ENCODE measurements around the gene DOCK9. TPM values are rescaled to one million over a fixed set of nuclear protein-coding genes. Genes with fewer than 3 reads are reported as not detected.

Gene DOCK9
- total and polyA plus RNA-seq, 2 donors (not counting 1 experiment from before 2014, with no cell fraction given) = 18.5 to 28.0 TPM

DNA sequence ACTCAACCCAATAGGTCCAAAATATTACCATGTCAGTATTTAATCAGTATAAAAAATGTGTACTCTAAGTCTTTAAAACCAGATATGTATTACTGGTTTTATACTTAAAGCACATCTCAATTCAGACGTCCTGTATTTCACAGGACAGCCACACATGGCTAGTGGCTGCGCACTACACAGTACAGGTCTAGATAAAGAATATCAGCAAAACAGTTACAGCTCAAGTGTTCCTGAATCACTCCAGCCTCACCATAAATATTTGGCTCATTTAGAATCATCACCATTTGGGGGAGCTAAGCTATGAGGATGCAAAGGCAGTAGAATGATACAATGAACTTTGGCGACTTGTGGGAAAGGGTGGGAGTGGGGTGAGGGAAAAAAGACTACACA lies 89.0 kb downstream of the DOCK9 start:
- CTCF ChIA-PET = no interaction called here
- no peaks in the 10 kb centered on the region for H3K9me3 Mint-ChIP-seq (ENCODE audit: insufficient read depth)
- peaks cover 9% of the 10 kb centered on the region for H3K4me1 Mint-ChIP-seq
- H3K4me3 Mint-ChIP-seq = no peak overlapping the region
- no peak overlapping the region for H3K27ac Mint-ChIP-seq
- intact Hi-C loops (cut with micrococcal nuclease) = no loop called here
- Histone ChIP-seq H3K36me3 (replicated peaks in 1 of 2; ENCODE audit: control extremely low read depth in 1 of 2, control insufficient read depth in 1 of 2, extremely low read depth in 1 of 2, insufficient read depth in 2 of 2, low read length in 1 of 2) (peaks cover 0 to 5% of the 10 kb centered on the region in 2 experiments), H3K4me1 (ENCODE audit: control insufficient read depth in 2 of 2, insufficient read depth in 2 of 2, low read length in 2 of 2) (peaks cover 7 to 11% of the 10 kb centered on the region in 2 donors), H3K79me2 (ENCODE audit: control insufficient read depth, insufficient read depth, low read length) (no peaks in the 10 kb centered on the region), H3K9ac (ENCODE audit: low read length) (no peak overlapping the region), H3K4me2 (replicated peaks; ENCODE audit: low read depth, low read length, poor library complexity, severe bottlenecking) (no peak overlapping the region), H3K9me3 (ENCODE audit: control extremely low read depth in 1 of 3, control insufficient read depth in 2 of 3, insufficient read depth in 1 of 3, low read length in 2 of 3) (no peaks in the 10 kb centered on the region), H3K4me3 (ENCODE audit: control extremely low read depth in 1 of 5, extremely low read depth in 1 of 5, insufficient read depth in 1 of 5, low read depth in 2 of 5, low read length in 4 of 5) (no peak overlapping the region), H4K20me1 (ENCODE audit: control insufficient read depth, insufficient read depth, low read length, poor library complexity, severe bottlenecking) (no peaks in the 10 kb centered on the region), H3K27ac (ENCODE audit: low read length in 2 of 2) (no peak overlapping the region), H3K27me3 (replicated peaks in 1 of 4; ENCODE audit: control extremely low read depth in 1 of 4, control insufficient read depth in 3 of 4, insufficient read depth in 4 of 4, low read length in 3 of 4) (no peaks in the 10 kb centered on the region), H2AFZ (ENCODE audit: insufficient read depth, low read depth, low read length, poor library complexity, severe bottlenecking) (no peak overlapping the region)
- no peaks in the 10 kb centered on the region for H3K27me3 Mint-ChIP-seq
- WGBS (ENCODE audit: insufficient coverage) = no CpG with 5 or more reads among the region's 3 CpGs
- POLR2A ChIA-PET = no interaction called here
- TF ChIP-seq, protein P1, sequence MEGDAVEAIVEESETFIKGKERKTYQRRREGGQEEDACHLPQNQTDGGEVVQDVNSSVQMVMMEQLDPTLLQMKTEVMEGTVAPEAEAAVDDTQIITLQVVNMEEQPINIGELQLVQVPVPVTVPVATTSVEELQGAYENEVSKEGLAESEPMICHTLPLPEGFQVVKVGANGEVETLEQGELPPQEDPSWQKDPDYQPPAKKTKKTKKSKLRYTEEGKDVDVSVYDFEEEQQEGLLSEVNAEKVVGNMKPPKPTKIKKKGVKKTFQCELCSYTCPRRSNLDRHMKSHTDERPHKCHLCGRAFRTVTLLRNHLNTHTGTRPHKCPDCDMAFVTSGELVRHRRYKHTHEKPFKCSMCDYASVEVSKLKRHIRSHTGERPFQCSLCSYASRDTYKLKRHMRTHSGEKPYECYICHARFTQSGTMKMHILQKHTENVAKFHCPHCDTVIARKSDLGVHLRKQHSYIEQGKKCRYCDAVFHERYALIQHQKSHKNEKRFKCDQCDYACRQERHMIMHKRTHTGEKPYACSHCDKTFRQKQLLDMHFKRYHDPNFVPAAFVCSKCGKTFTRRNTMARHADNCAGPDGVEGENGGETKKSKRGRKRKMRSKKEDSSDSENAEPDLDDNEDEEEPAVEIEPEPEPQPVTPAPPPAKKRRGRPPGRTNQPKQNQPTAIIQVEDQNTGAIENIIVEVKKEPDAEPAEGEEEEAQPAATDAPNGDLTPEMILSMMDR (IDR thresholded peaks at IDR 0.05) = no peak
- no peak for TF ChIP-seq EZH2 (IDR thresholded peaks at IDR 0.05; ENCODE audit: borderline replicate concordance, insufficient read depth, low read depth, low read length, poor library complexity, severe bottlenecking)
- ATAC-seq (ENCODE audit: low read depth) (no peak), DNase-seq (no peak)

DNA sequence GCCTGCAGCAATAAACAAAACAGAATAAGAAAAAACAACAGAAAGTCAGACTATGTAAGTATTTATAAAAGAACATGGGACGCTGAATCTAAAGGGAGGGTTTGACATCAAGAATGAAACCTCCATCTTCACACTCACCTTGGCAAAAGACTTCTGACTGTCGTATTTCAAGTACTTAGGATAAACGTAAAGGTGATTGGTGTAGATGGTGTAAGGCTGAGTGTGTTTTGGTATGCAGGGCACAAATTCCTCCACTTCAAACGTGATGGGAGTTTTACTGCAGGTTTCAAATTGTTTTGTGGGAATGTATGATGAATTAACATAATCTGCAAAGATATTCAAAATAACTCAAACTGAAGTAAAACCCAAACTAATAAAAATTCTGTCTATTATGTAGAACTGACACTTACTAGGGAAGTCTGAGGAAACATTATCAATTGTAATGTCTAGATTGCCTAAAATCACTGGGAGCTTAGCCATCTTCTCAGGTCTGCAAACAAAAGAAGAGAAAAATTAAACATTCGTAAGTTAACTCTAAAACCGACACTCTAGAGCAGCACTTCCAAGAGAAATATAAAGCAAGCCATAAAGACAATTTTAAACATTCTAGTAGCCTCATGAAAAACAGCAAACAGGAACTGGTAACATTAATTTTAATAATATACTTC lies 89.5 kb downstream of the DOCK9 start:
- Histone ChIP-seq H3K4me2 (replicated peaks; ENCODE audit: low read depth, low read length, poor library complexity, severe bottlenecking) (no peak overlapping the region), H2AFZ (ENCODE audit: insufficient read depth, low read depth, low read length, poor library complexity, severe bottlenecking) (no peak overlapping the region), H3K9ac (ENCODE audit: low read length) (no peak overlapping the region), H3K4me3 (ENCODE audit: control extremely low read depth in 1 of 5, extremely low read depth in 1 of 5, insufficient read depth in 1 of 5, low read depth in 2 of 5, low read length in 4 of 5) (no peak overlapping the region), H3K9me3 (ENCODE audit: control extremely low read depth in 1 of 3, control insufficient read depth in 2 of 3, insufficient read depth in 1 of 3, low read length in 2 of 3) (no peaks in the 10 kb centered on the region), H3K27ac (ENCODE audit: low read length in 2 of 2) (no peak overlapping the region), H3K36me3 (replicated peaks in 1 of 2; ENCODE audit: control extremely low read depth in 1 of 2, control insufficient read depth in 1 of 2, extremely low read depth in 1 of 2, insufficient read depth in 2 of 2, low read length in 1 of 2) (peaks cover 0 to 9% of the 10 kb centered on the region in 2 experiments), H3K27me3 (replicated peaks in 1 of 4; ENCODE audit: control extremely low read depth in 1 of 4, control insufficient read depth in 3 of 4, insufficient read depth in 4 of 4, low read length in 3 of 4) (no peaks in the 10 kb centered on the region), H4K20me1 (ENCODE audit: control insufficient read depth, insufficient read depth, low read length, poor library complexity, severe bottlenecking) (no peaks in the 10 kb centered on the region), H3K4me1 (ENCODE audit: control insufficient read depth in 2 of 2, insufficient read depth in 2 of 2, low read length in 2 of 2) (peaks cover 5 to 6% of the 10 kb centered on the region in 2 donors), H3K79me2 (ENCODE audit: control insufficient read depth, insufficient read depth, low read length) (no peaks in the 10 kb centered on the region)
- ATAC-seq (ENCODE audit: low read depth) (no peak), DNase-seq (no peak)
- ChIA-PET POLR2A (no interaction called here), CTCF (no interaction called here)
- Mint-ChIP-seq H3K4me3 (no peak overlapping the region), H3K9me3 (ENCODE audit: insufficient read depth) (no peaks in the 10 kb centered on the region), H3K4me1 (peaks cover 8% of the 10 kb centered on the region), H3K27me3 (no peaks in the 10 kb centered on the region), H3K27ac (no peak overlapping the region)
- no peak for TF ChIP-seq EZH2 (IDR thresholded peaks at IDR 0.05; ENCODE audit: borderline replicate concordance, insufficient read depth, low read depth, low read length, poor library complexity, severe bottlenecking)
- TF ChIP-seq, protein P1 (IDR thresholded peaks at IDR 0.05) = no peak
- intact Hi-C loops (cut with micrococcal nuclease) = no loop called here
- WGBS (ENCODE audit: insufficient coverage) = 100% methylated on average over 1 of the region's 6 CpGs
